Stimulated activated naive CD8-positive, alpha-beta T cell treated with anti-CD3 and anti-CD28 coated beads, Interleukin-15, amount 100 ng/mL, for 72 hours (primary cell): ENCODE measurements around the gene FOXI3.
"Not testable (repeated sequence)": the region's sequence is repeated elsewhere in the genome, so short reads cannot be mapped to it uniquely, and the experiment has no call there.

ENCODE experiments used
- ATAC-seq: fragments of 150-1000 bp; cut with Tn5 transposase; 2 replicates; pipeline ENCODE4 v1.10.0; 2021; ENCODE audit warnings: mild to moderate bottlenecking, moderate library complexity
- DNase-seq, 2 donors: peaks; one replicate each; pipeline ENCODE4 v3.0.0; 2021 to 2022
- H3K27ac Mint-ChIP-seq, 2 donors: one replicate each; pipeline ENCODE4 v1.8.0; 2022; ENCODE audit warnings: mild to moderate bottlenecking in 2 of 2, mixed read lengths in 2 of 2, moderate library complexity in 2 of 2
- H3K27me3 Mint-ChIP-seq: one replicate; pipeline ENCODE4 v1.8.0; 2022; ENCODE audit warnings: mixed read lengths
- H3K4me1 Mint-ChIP-seq: one replicate; pipeline ENCODE4 v1.8.0; 2022; ENCODE audit warnings: mild to moderate bottlenecking, mixed read lengths
- H3K4me3 Mint-ChIP-seq, 2 donors: one replicate each; pipeline ENCODE4 v1.8.0; 2022; ENCODE audit warnings: mild to moderate bottlenecking in 2 of 2, mixed read lengths in 2 of 2, moderate library complexity in 1 of 2
- H3K9me3 Mint-ChIP-seq, 2 donors: one replicate each; pipeline ENCODE4 v1.8.0; 2022; ENCODE audit warnings: mixed read lengths in 2 of 2

FOXI3 gene

GRCh38 chr2:88451811-88452564 is 505 bp downstream of the FOXI3 start:
- H3K4me1 Mint-ChIP-seq: peaks cover 5% of the 10 kb centered on the region
- ATAC-seq (peak; percentile 55), DNase-seq (peak; percentile 21 to 25)
- no peak overlapping the region for H3K27ac Mint-ChIP-seq
- peak overlapping the region; percentile 70 to 81 for H3K4me3 Mint-ChIP-seq
- H3K27me3 Mint-ChIP-seq: peaks cover 75% of the 10 kb centered on the region
- H3K9me3 Mint-ChIP-seq: no peaks in the 10 kb centered on the region

GRCh38 chr2:88450925-88451810 is 1.3 kb downstream of the FOXI3 start:
- no peak for ATAC-seq
- H3K27ac Mint-ChIP-seq: no peak overlapping the region
- peak overlapping the region; percentile 70 to 81 for H3K4me3 Mint-ChIP-seq

GRCh38 chr2:88450186-88450585 is 2.3 kb downstream of the FOXI3 start:
- no peak for ATAC-seq
- no peak for DNase-seq
- H3K4me1 Mint-ChIP-seq: peaks cover 5% of the 10 kb centered on the region
- H3K27me3 Mint-ChIP-seq: peaks cover 66% of the 10 kb centered on the region
- no peaks in the 10 kb centered on the region for H3K9me3 Mint-ChIP-seq
- no peak overlapping the region for H3K4me3 Mint-ChIP-seq
- H3K27ac Mint-ChIP-seq: no peak overlapping the region

More at GRCh38 chr2:88450925-88451810, 1.3 kb downstream of the FOXI3 start:
- Mint-ChIP-seq H3K27me3 (peaks cover 70% of the 10 kb centered on the region), H3K4me1 (peaks cover 5% of the 10 kb centered on the region), H3K9me3 (no peaks in the 10 kb centered on the region)
- no peak for DNase-seq

GRCh38 chr2:88448248-88448647 is 4.2 kb downstream of the FOXI3 start:
- Mint-ChIP-seq H3K27ac (no peak overlapping the region), H3K4me3 (no peak overlapping the region), H3K9me3 (no peaks in the 10 kb centered on the region), H3K27me3 (peaks cover 56% of the 10 kb centered on the region), H3K4me1 (peaks cover 5% of the 10 kb centered on the region)
- DNase-seq (no peak), ATAC-seq (peak; percentile 19)

- peaks cover 39% of the 10 kb centered on the region for H3K27me3 Mint-ChIP-seq
- H3K9me3 Mint-ChIP-seq: no peaks in the 10 kb centered on the region
- no peak overlapping the region for H3K4me3 Mint-ChIP-seq
- H3K4me1 Mint-ChIP-seq: no peaks in the 10 kb centered on the region
- ATAC-seq: no peak
- H3K27ac Mint-ChIP-seq: no peak overlapping the region
- no peak for DNase-seq
Measured at GRCh38 chr2:88443353-88443938, 9.0 kb downstream of the FOXI3 start.

- Mint-ChIP-seq H3K27ac (no peak overlapping the region), H3K4me1 (no peaks in the 10 kb centered on the region), H3K9me3 (no peaks in the 10 kb centered on the region), H3K4me3 (no peak overlapping the region), H3K27me3 (peaks cover 29% of the 10 kb centered on the region)
- ATAC-seq (no peak), DNase-seq (no peak)
Measured at GRCh38 chr2:88442473-88442872, 10.0 kb downstream of the FOXI3 start.

- ATAC-seq (no peak), DNase-seq (no peak)
- Mint-ChIP-seq H3K4me3 (no peak overlapping the region), H3K27ac (no peak overlapping the region), H3K27me3 (peaks cover 25% of the 10 kb centered on the region), H3K9me3 (no peaks in the 10 kb centered on the region), H3K4me1 (no peaks in the 10 kb centered on the region)
Measured at GRCh38 chr2:88442061-88442460, 10.4 kb downstream of the FOXI3 start.

GRCh38 chr2:88437010-88437409 is 15.5 kb downstream of the FOXI3 start:
- H3K9me3 Mint-ChIP-seq: peaks cover 0 to 3% of the 10 kb centered on the region in 2 donors
- no peak overlapping the region for H3K4me3 Mint-ChIP-seq
- DNase-seq: no peak
- H3K4me1 Mint-ChIP-seq: no peaks in the 10 kb centered on the region
- ATAC-seq: no peak
- peaks cover 31% of the 10 kb centered on the region for H3K27me3 Mint-ChIP-seq
- no peak overlapping the region for H3K27ac Mint-ChIP-seq

- peaks cover 6 to 8% of the 10 kb centered on the region in 2 donors for H3K9me3 Mint-ChIP-seq
- H3K4me3 Mint-ChIP-seq: no peak overlapping the region
- no peak overlapping the region for H3K27ac Mint-ChIP-seq
- H3K4me1 Mint-ChIP-seq: no peaks in the 10 kb centered on the region
- no peaks in the 10 kb centered on the region for H3K27me3 Mint-ChIP-seq
- ATAC-seq (no peak), DNase-seq (no peak)
Measured at GRCh38 chr2:88429929-88430328, 22.6 kb downstream of the FOXI3 start.

- H3K27ac Mint-ChIP-seq: no peak overlapping the region
- H3K4me1 Mint-ChIP-seq: no peaks in the 10 kb centered on the region
- DNase-seq: no peak
- no peak for ATAC-seq
- H3K4me3 Mint-ChIP-seq: no peak overlapping the region
- peaks cover 18% of the 10 kb centered on the region for H3K27me3 Mint-ChIP-seq
- H3K9me3 Mint-ChIP-seq: peaks cover 0 to 4% of the 10 kb centered on the region in 2 donors
Measured at GRCh38 chr2:88423733-88424132, 28.8 kb downstream of the FOXI3 start.

- not testable (repeated sequence) for DNase-seq, H3K4me3 Mint-ChIP-seq
Measured at GRCh38 chr2:88419051-88419450, 33.4 kb downstream of the FOXI3 start.

GRCh38 chr2:88416016-88416663 is 36.4 kb downstream of the FOXI3 start:
- ATAC-seq: no peak
- H3K9me3 Mint-ChIP-seq: no peaks in the 10 kb centered on the region
- H3K4me3 Mint-ChIP-seq: no peak overlapping the region
- no peak for DNase-seq
- H3K27me3 Mint-ChIP-seq: peaks cover 17% of the 10 kb centered on the region
- H3K27ac Mint-ChIP-seq: no peak overlapping the region
- no peaks in the 10 kb centered on the region for H3K4me1 Mint-ChIP-seq

More at GRCh38 chr2:88419051-88419450, 33.4 kb downstream of the FOXI3 start:
- not testable (repeated sequence) for H3K4me1 Mint-ChIP-seq, ATAC-seq, H3K27ac Mint-ChIP-seq, H3K9me3 Mint-ChIP-seq
- H3K27me3 Mint-ChIP-seq: peaks cover 33% of the 10 kb centered on the region

- H3K4me1 Mint-ChIP-seq, DNase-seq, H3K4me3 Mint-ChIP-seq, ATAC-seq, H3K27ac Mint-ChIP-seq, H3K9me3 Mint-ChIP-seq, H3K27me3 Mint-ChIP-seq: not testable (repeated sequence)
Measured at GRCh38 chr2:88408870-88409269, 43.6 kb downstream of the FOXI3 start.

- Mint-ChIP-seq H3K9me3 (no peaks in the 10 kb centered on the region), H3K27ac (peak overlapping the region in 1 of 2 donors; percentile 31), H3K27me3 (no peaks in the 10 kb centered on the region), H3K4me1 (no peaks in the 10 kb centered on the region), H3K4me3 (no peak overlapping the region)
- DNase-seq: no peak
- ATAC-seq: no peak
Measured at GRCh38 chr2:88400037-88400767, 52.3 kb downstream of the FOXI3 start.

- ATAC-seq: no peak
- Mint-ChIP-seq H3K9me3 (peaks cover 0 to 2% of the 10 kb centered on the region in 2 donors), H3K4me1 (no peaks in the 10 kb centered on the region), H3K27me3 (no peaks in the 10 kb centered on the region), H3K27ac (no peak overlapping the region), H3K4me3 (no peak overlapping the region)
- DNase-seq: no peak
Measured at GRCh38 chr2:88398180-88398579, 54.3 kb downstream of the FOXI3 start.
